Measurements from ENCODE around the gene HPS4. TPM values are rescaled to one million over a fixed set of nuclear protein-coding genes. Genes with fewer than 3 reads are reported as not detected.

The HPS4 gene
- total and polyA plus RNA-seq, 4 donors: 5.4 to 26.2 (median 12.6) TPM

- Histone ChIP-seq H3K4me3 (ENCODE audit: low read depth in 1 of 3, low read length in 3 of 3) (no peak overlapping the region), H3K27me3 (ENCODE audit: control insufficient read depth in 4 of 4, insufficient read depth in 4 of 4, low read length in 3 of 4) (peaks cover 0 to 5% (median 4%) of the 10 kb centered on the region in 4 donors), H3K36me3 (ENCODE audit: control insufficient read depth in 4 of 4, insufficient read depth in 3 of 4, low read depth in 1 of 4, low read length in 3 of 4) (no peaks in the 10 kb centered on the region), H3K27ac (ENCODE audit: low read depth in 1 of 2, low read length in 2 of 2) (no peak overlapping the region), H3K4me1 (ENCODE audit: control insufficient read depth in 4 of 4, insufficient read depth in 4 of 4, low read length in 3 of 4) (no peaks in the 10 kb centered on the region), H3K9ac (ENCODE audit: low read depth in 1 of 2, low read length in 2 of 2) (no peak overlapping the region), H3K9me3 (ENCODE audit: control insufficient read depth in 4 of 4, low read length in 3 of 4) (peaks cover 5 to 11% (median 10%) of the 10 kb centered on the region in 4 donors)
- TF ChIP-seq HNF4G (IDR thresholded peaks at IDR 0.05) (no peak), YY1 (IDR thresholded peaks at IDR 0.05) (no peak), ZBTB33 (IDR thresholded peaks at IDR 0.05) (no peak), ATF3 (IDR thresholded peaks at IDR 0.05) (no peak), RAD21 (IDR thresholded peaks at IDR 0.05) (no peak), FOXA1 (IDR thresholded peaks at IDR 0.05) (no peak), JUND (IDR thresholded peaks at IDR 0.05) (no peak), HNF4A (conservative IDR thresholded peaks at IDR 0.05) (no peak), TAF1 (conservative IDR thresholded peaks at IDR 0.05) (no peak), EGR1 (IDR thresholded peaks at IDR 0.05; ENCODE audit: low read depth in 2 of 2) (no peak), FOXA2 (IDR thresholded peaks at IDR 0.05) (no peak), MAX (IDR thresholded peaks at IDR 0.05) (no peak), NR2F2 (IDR thresholded peaks at IDR 0.05) (no peak)
- DNase-seq (ENCODE audit: low spot score): no peak
- WGBS: 58% methylated on average over 3 of the region's 3 CpGs
These were observed 65.0 kb downstream of the HPS4 start for GRCh38 chr22:26418620-26419019.

- H3K9me3 ChIP-seq (ENCODE audit: control insufficient read depth in 4 of 4, low read length in 3 of 4): peaks cover 0 to under 1% (median 0%) of the 10 kb centered on the region in 4 donors
- TF ChIP-seq HNF4G (IDR thresholded peaks at IDR 0.05) (no peak), JUND (IDR thresholded peaks at IDR 0.05) (no peak), EGR1 (IDR thresholded peaks at IDR 0.05; ENCODE audit: low read depth in 2 of 2) (no peak), GABPA (IDR thresholded peaks at IDR 0.05 in 1 of 2, conservative IDR thresholded peaks at IDR 0.05 in 1 of 2) (no peak), TAF1 (conservative IDR thresholded peaks at IDR 0.05) (no peak), MAX (IDR thresholded peaks at IDR 0.05) (no peak), RAD21 (IDR thresholded peaks at IDR 0.05) (no peak), HNF4A (conservative IDR thresholded peaks at IDR 0.05) (no peak), ATF3 (IDR thresholded peaks at IDR 0.05) (no peak), REST (IDR thresholded peaks at IDR 0.05) (no peak), RXRA (IDR thresholded peaks at IDR 0.05) (no peak), FOXA2 (IDR thresholded peaks at IDR 0.05) (no peak), YY1 (IDR thresholded peaks at IDR 0.05) (no peak)
- DNase-seq (ENCODE audit: low spot score): no peak
- H3K9ac ChIP-seq (ENCODE audit: low read depth in 1 of 2, low read length in 2 of 2): no peak overlapping the region
- H3K4me1 ChIP-seq (ENCODE audit: control insufficient read depth in 4 of 4, insufficient read depth in 4 of 4, low read length in 3 of 4): no peaks in the 10 kb centered on the region
- peaks cover 2 to 5% (median 4%) of the 10 kb centered on the region in 4 donors for H3K27me3 ChIP-seq (ENCODE audit: control insufficient read depth in 4 of 4, insufficient read depth in 4 of 4, low read length in 3 of 4)
- WGBS: 68% methylated on average over 3 of the region's 3 CpGs
- no peak overlapping the region for H3K27ac ChIP-seq (ENCODE audit: low read depth in 1 of 2, low read length in 2 of 2)
- H3K4me3 ChIP-seq (ENCODE audit: low read depth in 1 of 3, low read length in 3 of 3): no peak overlapping the region
- no peaks in the 10 kb centered on the region for H3K36me3 ChIP-seq (ENCODE audit: control insufficient read depth in 4 of 4, insufficient read depth in 3 of 4, low read depth in 1 of 4, low read length in 3 of 4)
These were observed 66.2 kb downstream of the HPS4 start for GRCh38 chr22:26417406-26417805.
